NCI-H526 treated with DMSO at 0.1 percent for 48 hours (cell line): ENCODE data around the gene HBP1.
"Not testable (repeated sequence)": the region's sequence is repeated elsewhere in the genome, so short reads cannot be mapped to it uniquely, and the experiment has no call there.

Experiments used
- DNase-seq: peaks from one replicate; lab custom pipeline; 2025; lab: John Stamatoyannopoulos, UW

The HBP1 gene

DNA sequence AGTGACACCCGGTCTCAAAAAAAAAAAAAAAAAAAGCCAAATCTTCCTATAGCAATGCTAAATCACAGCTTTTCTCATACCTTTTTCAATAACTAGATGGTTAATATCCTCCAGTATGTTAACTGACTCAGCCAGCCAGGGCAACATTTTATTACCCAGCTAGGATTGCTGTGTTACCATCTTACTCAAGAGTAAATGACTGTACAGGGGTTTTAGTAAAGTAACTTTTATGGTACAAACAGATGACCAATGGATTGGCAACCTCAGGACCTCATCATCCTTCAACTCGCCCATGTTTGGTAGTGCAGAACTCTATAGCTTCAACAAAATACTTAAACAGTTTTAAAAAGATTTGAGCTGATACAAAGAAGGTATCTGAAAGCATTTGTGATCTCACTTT lies 59.5 kb downstream of the HBP1 start:
- DNase-seq = no peak

- no peak for DNase-seq
Observed at GRCh38 chr7:107230334-107230733, 61.5 kb downstream of the HBP1 start.

GRCh38 chr7:107232568-107233090 lies 63.8 kb downstream of the HBP1 start:
- DNase-seq = no peak

- no peak for DNase-seq
Observed at GRCh38 chr7:107233174-107233573, 64.4 kb downstream of the HBP1 start.

DNA sequence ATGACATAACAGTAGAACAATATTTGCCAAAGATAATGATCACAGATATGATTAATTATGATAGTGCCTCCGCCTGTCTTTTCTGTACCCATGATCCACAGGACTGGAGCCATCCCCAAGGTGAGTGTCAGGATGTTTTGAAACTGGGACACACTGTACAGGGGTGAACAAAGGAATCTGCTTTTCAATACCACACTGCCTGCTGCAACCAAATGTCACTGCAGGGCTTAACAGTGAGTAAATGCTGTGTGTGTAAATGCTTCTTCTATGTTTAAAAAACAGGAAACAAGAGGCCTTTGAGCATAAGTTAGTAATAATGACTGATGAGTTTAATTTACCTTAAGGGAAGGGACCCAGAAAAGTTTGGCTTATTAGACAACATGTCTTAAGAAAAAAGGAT lies 65.2 kb downstream of the HBP1 start:
- no peak for DNase-seq

GRCh38 chr7:107234436-107234835 lies 65.6 kb downstream of the HBP1 start:
- DNase-seq = no peak

DNA sequence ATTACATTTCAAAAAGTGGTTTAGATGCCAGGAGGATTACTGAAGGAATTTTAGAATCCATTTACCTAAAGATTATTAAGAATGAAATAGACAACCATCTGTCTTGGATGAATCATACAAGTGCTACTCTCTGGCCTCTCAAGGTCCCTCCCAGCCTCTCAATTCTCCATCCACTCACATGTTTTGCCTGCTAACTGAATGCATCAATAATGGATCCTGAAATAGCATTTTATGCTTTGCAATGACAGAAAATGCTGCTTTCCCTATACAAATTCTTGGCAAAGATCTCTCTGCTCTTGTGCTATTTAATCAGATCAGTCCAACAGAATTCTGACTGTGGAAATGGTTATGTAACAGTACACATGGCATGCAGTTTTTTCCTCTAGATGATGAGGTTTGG lies 68.1 kb downstream of the HBP1 start:
- no peak for DNase-seq

GRCh38 chr7:107237451-107237850 lies 68.6 kb downstream of the HBP1 start:
- DNase-seq = no peak

DNA sequence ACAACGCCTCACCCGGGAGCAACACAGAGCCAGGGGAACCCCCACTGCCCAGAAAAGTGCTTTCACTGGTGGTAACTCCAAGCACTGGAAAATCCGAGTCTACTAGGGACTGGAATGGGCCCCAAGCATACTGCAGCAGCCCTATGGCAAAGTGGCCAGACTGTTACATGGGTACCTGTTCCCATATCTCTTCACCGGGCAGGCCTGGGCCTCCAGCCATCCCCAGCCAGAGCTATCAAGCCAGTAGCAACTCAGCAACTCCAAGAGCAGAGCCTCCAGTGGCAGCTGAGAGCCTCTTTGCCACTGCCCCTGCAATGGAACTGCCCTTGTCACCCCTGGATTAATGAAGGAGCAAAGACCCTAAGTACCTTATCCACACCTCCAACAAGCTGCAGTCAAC lies 73.5 kb downstream of the HBP1 start:
- no peak for DNase-seq

- no peak for DNase-seq
Observed at GRCh38 chr7:107244613-107245012, 75.8 kb downstream of the HBP1 start.

- DNase-seq = not testable (repeated sequence)
Observed at GRCh38 chr7:107246836-107247235, 78.0 kb downstream of the HBP1 start.

GRCh38 chr7:107248551-107249316 lies 79.9 kb downstream of the HBP1 start:
- no peak for DNase-seq

- DNase-seq = no peak
Observed at GRCh38 chr7:107251963-107252362, 83.2 kb downstream of the HBP1 start.
